Measurements from ENCODE around the gene TMC7.

The TMC7 gene

GRCh38 chr16:19001788-19002187 lies 18.1 kb downstream of the TMC7 start:
- no peaks in the 10 kb centered on the region for H3F3A ChIP-seq (ENCODE audit: insufficient read depth, low read length)
- H4K20me1 ChIP-seq (ENCODE audit: insufficient read depth, low read length) = no peaks in the 10 kb centered on the region
- H3K27me3 ChIP-seq (replicated peaks; ENCODE audit: insufficient read depth, low read length) = no peaks in the 10 kb centered on the region
- no peak overlapping the region for H3K4me2 ChIP-seq (ENCODE audit: low read depth, low read length)
- no peaks in the 10 kb centered on the region for H3K4me1 ChIP-seq (ENCODE audit: low read length)
- H3K27ac ChIP-seq (ENCODE audit: low read length) = no peak overlapping the region
- H3K9me2 ChIP-seq (replicated peaks; ENCODE audit: insufficient read depth, low read length) = no peaks in the 10 kb centered on the region
- H3K79me2 ChIP-seq (ENCODE audit: low read length) = no peaks in the 10 kb centered on the region
- TF ChIP-seq EZH2 (optimal IDR thresholded peaks at IDR 0.05; ENCODE audit: low read depth, low read length) (no peak), CTCF (IDR thresholded peaks at IDR 0.05; ENCODE audit: low read length) (no peak), EZH2phosphoT487 (IDR thresholded peaks at IDR 0.05; ENCODE audit: low read length) (no peak)
- no peaks in the 10 kb centered on the region for H3K36me3 ChIP-seq (replicated peaks; ENCODE audit: insufficient read depth, low read length)
- no peak overlapping the region for H3K4me3 ChIP-seq (ENCODE audit: low read length)
- no peak overlapping the region for H3K9ac ChIP-seq (ENCODE audit: low read length)
- no peak overlapping the region for H2AFZ ChIP-seq (ENCODE audit: low read length)
- DNase-seq = no peak
- H3K9me3 ChIP-seq (replicated peaks; ENCODE audit: insufficient read depth, low read length) = no peaks in the 10 kb centered on the region

GRCh38 chr16:19003935-19004334 lies 20.2 kb downstream of the TMC7 start:
- no peaks in the 10 kb centered on the region for H3K27me3 ChIP-seq (replicated peaks; ENCODE audit: insufficient read depth, low read length)
- no peak overlapping the region for H3K4me3 ChIP-seq (ENCODE audit: low read length)
- H3K4me2 ChIP-seq (ENCODE audit: low read depth, low read length) = no peak overlapping the region
- TF ChIP-seq EZH2phosphoT487 (IDR thresholded peaks at IDR 0.05; ENCODE audit: low read length) (no peak), EZH2 (optimal IDR thresholded peaks at IDR 0.05; ENCODE audit: low read depth, low read length) (no peak), CTCF (IDR thresholded peaks at IDR 0.05; ENCODE audit: low read length) (no peak)
- H3K79me2 ChIP-seq (ENCODE audit: low read length) = no peaks in the 10 kb centered on the region
- H3K27ac ChIP-seq (ENCODE audit: low read length) = no peak overlapping the region
- no peaks in the 10 kb centered on the region for H3K4me1 ChIP-seq (ENCODE audit: low read length)
- no peaks in the 10 kb centered on the region for H3K9me3 ChIP-seq (replicated peaks; ENCODE audit: insufficient read depth, low read length)
- H3K9me2 ChIP-seq (replicated peaks; ENCODE audit: insufficient read depth, low read length) = no peaks in the 10 kb centered on the region
- no peak overlapping the region for H3K9ac ChIP-seq (ENCODE audit: low read length)
- no peaks in the 10 kb centered on the region for H3F3A ChIP-seq (ENCODE audit: insufficient read depth, low read length)
- no peaks in the 10 kb centered on the region for H4K20me1 ChIP-seq (ENCODE audit: insufficient read depth, low read length)
- no peaks in the 10 kb centered on the region for H3K36me3 ChIP-seq (replicated peaks; ENCODE audit: insufficient read depth, low read length)
- no peak for DNase-seq
- H2AFZ ChIP-seq (ENCODE audit: low read length) = no peak overlapping the region

- no peak overlapping the region for H3K4me2 ChIP-seq (ENCODE audit: low read depth, low read length)
- no peak for DNase-seq
- H4K20me1 ChIP-seq (ENCODE audit: insufficient read depth, low read length) = no peaks in the 10 kb centered on the region
- H2AFZ ChIP-seq (ENCODE audit: low read length) = no peak overlapping the region
- H3K9me3 ChIP-seq (replicated peaks; ENCODE audit: insufficient read depth, low read length) = no peaks in the 10 kb centered on the region
- H3K4me3 ChIP-seq (ENCODE audit: low read length) = no peak overlapping the region
- H3K36me3 ChIP-seq (replicated peaks; ENCODE audit: insufficient read depth, low read length) = no peaks in the 10 kb centered on the region
- no peak overlapping the region for H3K27ac ChIP-seq (ENCODE audit: low read length)
- no peak overlapping the region for H3K9ac ChIP-seq (ENCODE audit: low read length)
- TF ChIP-seq CTCF (IDR thresholded peaks at IDR 0.05; ENCODE audit: low read length) = no peak
- TF ChIP-seq EZH2 (optimal IDR thresholded peaks at IDR 0.05; ENCODE audit: low read depth, low read length) = no peak
- no peak for TF ChIP-seq EZH2phosphoT487 (IDR thresholded peaks at IDR 0.05; ENCODE audit: low read length)
- no peaks in the 10 kb centered on the region for H3K4me1 ChIP-seq (ENCODE audit: low read length)
- no peaks in the 10 kb centered on the region for H3K27me3 ChIP-seq (replicated peaks; ENCODE audit: insufficient read depth, low read length)
- H3K9me2 ChIP-seq (replicated peaks; ENCODE audit: insufficient read depth, low read length) = no peaks in the 10 kb centered on the region
- no peaks in the 10 kb centered on the region for H3F3A ChIP-seq (ENCODE audit: insufficient read depth, low read length)
- no peaks in the 10 kb centered on the region for H3K79me2 ChIP-seq (ENCODE audit: low read length)
These were observed 22.1 kb downstream of the TMC7 start for GRCh38 chr16:19005561-19006445.
